Activated CD4-positive, alpha-beta T cell treated with anti-CD3 and anti-CD28 coated beads, Interleukin-2, amount 10 ng/mL, durations not matched to agents 24 days and 14 days (primary cell): ENCODE measurements around the gene LIN7B. TPM values are rescaled to one million over a fixed set of nuclear protein-coding genes. Genes with fewer than 3 reads are reported as not detected.

Source experiments
- DNase-seq: peaks from one replicate; pipeline ENCODE4 v3.0.0; 2022
- H3K27ac Mint-ChIP-seq: one replicate; pipeline ENCODE4 v1.8.0; 2022; ENCODE audit warnings: mild to moderate bottlenecking, mixed read lengths
- H3K27me3 Mint-ChIP-seq: one replicate; pipeline ENCODE4 v1.8.0; 2022; ENCODE audit warnings: mixed read lengths
- H3K36me3 Mint-ChIP-seq: one replicate; pipeline ENCODE4 v1.8.0; 2022; ENCODE audit warnings: low read depth, mild to moderate bottlenecking, mixed read lengths
- H3K4me1 Mint-ChIP-seq: one replicate; pipeline ENCODE4 v1.8.0; 2021; ENCODE audit warnings: mixed read lengths
- H3K4me3 Mint-ChIP-seq: one replicate; pipeline ENCODE4 v1.8.0; 2022; ENCODE audit warnings: mild to moderate bottlenecking, moderate library complexity, mixed read lengths
- H3K9me3 Mint-ChIP-seq: one replicate; pipeline ENCODE4 v1.8.0; 2021; ENCODE audit warnings: mixed read lengths
- intact Hi-C: fragments of 100-400 bp; cut with micrococcal nuclease; formaldehyde crosslinking; loops from one replicate; pipeline ENCODE4 v1.15.1; 2023
- total RNA-seq: library from RNA; stranded (reverse); gene quantifications from 2 replicates; pipeline ENCODE4 v1.2.3, GENCODE V29; 2022

Gene LIN7B
- total RNA-seq, 1 donor from 2014 or later = 5.4 TPM

DNA sequence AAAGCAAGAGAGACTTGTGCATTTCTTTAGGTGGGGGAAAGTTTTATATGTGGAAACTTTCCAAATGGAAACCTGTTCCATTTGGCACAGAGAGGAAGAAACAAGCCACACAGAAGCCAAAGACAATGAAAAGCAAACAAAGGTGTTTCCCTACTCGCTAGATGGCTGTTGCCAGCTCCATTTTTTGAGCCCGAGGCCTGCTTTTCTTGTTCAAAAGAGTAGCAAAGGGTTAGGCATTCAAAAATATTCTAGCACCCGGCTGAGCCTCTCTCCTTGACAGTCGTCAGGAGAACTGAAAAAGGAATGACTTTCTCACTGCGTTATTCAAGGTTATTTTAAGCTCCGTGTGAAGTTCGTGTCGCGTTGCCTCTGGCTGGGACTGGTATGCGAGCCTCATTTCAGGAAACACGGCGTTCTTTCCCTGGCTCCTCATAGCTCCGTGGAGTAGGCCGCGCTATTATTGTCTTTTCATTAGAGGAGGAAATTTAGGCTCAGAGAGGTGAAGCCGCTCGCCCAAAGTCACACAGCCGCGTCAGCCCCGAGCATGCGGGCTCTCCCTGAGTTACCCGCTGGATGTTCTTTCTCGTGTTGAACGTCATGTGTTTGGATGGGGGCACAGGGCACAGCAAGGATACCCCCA lies 51.1 kb downstream of the LIN7B start:
- Mint-ChIP-seq H3K4me1 (no peaks in the 10 kb centered on the region), H3K9me3 (no peaks in the 10 kb centered on the region), H3K36me3 (no peaks in the 10 kb centered on the region), H3K4me3 (no peak overlapping the region), H3K27ac (no peak overlapping the region), H3K27me3 (peaks cover 8% of the 10 kb centered on the region)
- DNase-seq = no peak
- intact Hi-C loops = no loop called here

DNA sequence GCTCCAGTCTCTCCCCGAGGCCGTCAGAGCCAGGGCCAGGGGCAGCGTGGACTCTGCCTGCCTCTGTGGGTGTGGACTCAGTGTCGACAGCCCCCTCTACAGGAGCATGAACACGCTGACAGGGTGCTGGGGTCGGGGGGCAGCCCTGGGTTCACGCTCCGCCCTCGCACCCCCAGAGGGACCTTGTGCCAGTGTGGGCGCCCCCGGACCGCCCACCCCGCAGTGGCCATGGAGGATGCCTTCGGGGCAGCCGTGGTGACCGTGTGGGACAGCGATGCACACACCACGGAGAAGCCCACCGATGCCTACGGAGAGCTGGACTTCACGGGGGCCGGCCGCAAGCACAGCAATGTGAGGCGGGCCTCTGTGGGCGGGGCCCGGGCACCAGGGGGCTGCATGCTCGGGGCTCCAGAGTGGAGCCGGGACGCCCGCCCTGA lies 51.7 kb downstream of the LIN7B start:
- Mint-ChIP-seq H3K4me1 (no peaks in the 10 kb centered on the region), H3K4me3 (no peak overlapping the region), H3K9me3 (no peaks in the 10 kb centered on the region), H3K27me3 (peaks cover 5% of the 10 kb centered on the region), H3K36me3 (no peaks in the 10 kb centered on the region), H3K27ac (no peak overlapping the region)
- intact Hi-C loops = no loop called here
- DNase-seq = no peak

DNA sequence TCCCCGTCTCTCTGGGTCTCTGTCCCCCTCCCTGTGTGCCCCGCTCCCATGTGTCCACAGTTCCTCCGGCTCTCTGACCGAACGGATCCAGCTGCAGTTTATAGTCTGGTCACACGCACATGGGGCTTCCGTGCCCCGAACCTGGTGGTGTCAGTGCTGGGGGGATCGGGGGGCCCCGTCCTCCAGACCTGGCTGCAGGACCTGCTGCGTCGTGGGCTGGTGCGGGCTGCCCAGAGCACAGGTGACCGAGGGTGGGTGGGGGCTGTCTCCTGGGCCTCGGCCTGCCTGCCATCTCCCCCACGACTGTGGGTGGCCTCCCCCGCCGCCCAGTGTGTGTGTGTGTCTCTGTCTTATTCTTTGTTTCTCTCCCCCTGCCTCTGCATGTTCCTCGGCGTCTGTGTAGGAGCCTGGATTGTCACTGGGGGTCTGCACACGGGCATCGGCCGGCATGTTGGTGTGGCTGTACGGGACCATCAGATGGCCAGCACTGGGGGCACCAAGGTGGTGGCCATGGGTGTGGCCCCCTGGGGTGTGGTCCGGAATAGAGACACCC lies 53.8 kb downstream of the LIN7B start:
- no peak overlapping the region for H3K4me3 Mint-ChIP-seq
- no peak for DNase-seq
- intact Hi-C loops = no loop called here
- no peaks in the 10 kb centered on the region for H3K36me3 Mint-ChIP-seq
- H3K27me3 Mint-ChIP-seq = peaks cover 3% of the 10 kb centered on the region
- no peak overlapping the region for H3K27ac Mint-ChIP-seq
- no peaks in the 10 kb centered on the region for H3K4me1 Mint-ChIP-seq
- no peaks in the 10 kb centered on the region for H3K9me3 Mint-ChIP-seq

Other genes with a start within 250 kb of the LIN7B start
- gene PLEKHA4, start 245.8 kb upstream of the LIN7B start, total RNA-seq = 1.8 and 1.9 TPM in 2 replicates
- 40.5 and 42.1 TPM in 2 replicates for gene PPP1R15A, start 241.9 kb upstream of the LIN7B start, total RNA-seq
- gene TULP2, start 215.6 kb upstream of the LIN7B start, total RNA-seq = not detected in 2 replicates
- 116 and 117 TPM in 2 replicates for gene NUCB1, start 214.1 kb upstream of the LIN7B start, total RNA-seq
- 0.35 TPM in 1 of 2 replicates, not detected in the other for gene DHDH, start 180.7 kb upstream of the LIN7B start, total RNA-seq
- 257 and 298 TPM in 2 replicates for gene BAX, start 159.5 kb upstream of the LIN7B start, total RNA-seq
- gene FTL, start 149.1 kb upstream of the LIN7B start, total RNA-seq = 696 and 697 TPM in 2 replicates
- 73.8 and 77.8 TPM in 2 replicates for gene GYS1, start 121.1 kb upstream of the LIN7B start, total RNA-seq
- gene RUVBL2, start 120.5 kb upstream of the LIN7B start, total RNA-seq = 190 and 195 TPM in 2 replicates
- gene LHB, start 97.3 kb upstream of the LIN7B start, total RNA-seq = not detected in 2 replicates
- not detected in 2 replicates for gene CGB3, start 90.0 kb upstream of the LIN7B start, total RNA-seq
- gene CGB2, start 82.5 kb upstream of the LIN7B start, total RNA-seq = not detected in 2 replicates
- gene CGB1, start 77.5 kb upstream of the LIN7B start, total RNA-seq = not detected in 2 replicates
- not detected in 2 replicates for gene CGB5, start 70.5 kb upstream of the LIN7B start, total RNA-seq
- gene CGB8, start 65.3 kb upstream of the LIN7B start, total RNA-seq = not detected in 2 replicates
- not detected in 2 replicates for gene CGB7, start 56.6 kb upstream of the LIN7B start, total RNA-seq
- not detected in 2 replicates for gene NTF4, start 49.6 kb upstream of the LIN7B start, total RNA-seq
- not detected in 2 replicates for gene KCNA7, start 41.7 kb upstream of the LIN7B start, total RNA-seq
- gene SNRNP70, start 28.9 kb upstream of the LIN7B start, total RNA-seq = 270 and 281 TPM in 2 replicates
- gene C19orf73, start 4.8 kb downstream of the LIN7B start, total RNA-seq = 2.0 and 2.5 TPM in 2 replicates
- gene PPFIA3, start 5.2 kb downstream of the LIN7B start, total RNA-seq = 4.5 and 5.0 TPM in 2 replicates
- not detected in 2 replicates for gene HRC, start 41.0 kb downstream of the LIN7B start, total RNA-seq
- gene TRPM4, start 43.4 kb downstream of the LIN7B start, total RNA-seq = 1.4 and 1.8 TPM in 2 replicates
- gene SLC6A16, start 210.8 kb downstream of the LIN7B start, total RNA-seq = 0.69 and 1.3 TPM in 2 replicates
- 131 and 134 TPM in 2 replicates for gene CD37, start 221.0 kb downstream of the LIN7B start, total RNA-seq
- gene TEAD2, start 248.0 kb downstream of the LIN7B start, total RNA-seq = not detected in 2 replicates
- gene DKKL1, start 249.5 kb downstream of the LIN7B start, total RNA-seq = not detected in 2 replicates